ENCODE data around the gene NOTUM. TPM values are rescaled to one million over a fixed set of nuclear protein-coding genes. Genes with fewer than 3 reads are reported as not detected.
A peak's percentile ranks its signal among the peaks of the same experiment; 100 is the strongest.

The NOTUM gene
- total RNA-seq, 1 experiment from 2014 or later, result not detected

DNA sequence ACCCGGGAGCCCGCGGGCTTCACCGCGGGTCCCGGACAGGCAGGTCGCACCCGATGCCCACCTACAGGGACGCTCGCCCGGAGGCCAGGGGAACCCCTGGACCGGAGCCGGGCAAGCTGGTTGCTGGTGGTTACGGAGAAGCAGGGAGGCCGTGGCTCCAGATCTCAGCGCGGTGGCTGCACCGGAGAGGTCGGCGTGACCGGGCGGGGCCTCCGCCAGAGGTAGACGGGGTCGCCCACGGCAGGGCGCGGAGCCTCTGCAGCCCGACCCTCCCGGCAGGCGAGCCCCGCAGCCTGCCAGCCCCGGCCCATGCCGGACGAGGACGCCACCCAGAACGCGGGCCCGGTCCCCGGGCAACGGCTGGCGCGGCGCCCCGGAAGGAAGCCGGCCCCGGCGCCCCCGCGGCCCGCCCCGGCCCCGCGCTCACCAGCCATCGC, 50.1 kb downstream of the NOTUM start:
- H3K36me3 Mint-ChIP-seq (ENCODE audit: insufficient read depth, unreplicated experiment), result peaks cover 63% of the 10 kb centered on the region
- CTCF ChIA-PET, result interaction anchor here (0.6 to 1.0 kb wide), 2 partner anchors 17 to 89 kb away, joined by 3 read pairs; partner anchors contain the start of gene MAFG
- H3K4me1 Mint-ChIP-seq (ENCODE audit: low read depth, unreplicated experiment), result peaks cover 30% of the 10 kb centered on the region
- no peak for TF ChIP-seq CTCF (IDR thresholded peaks at IDR 0.05; ENCODE audit: unreplicated experiment)
- H3K4me3 Mint-ChIP-seq (ENCODE audit: low read depth, unreplicated experiment), result peak overlapping the region; percentile 78
- no peaks in the 10 kb centered on the region for H3K27me3 Mint-ChIP-seq (ENCODE audit: unreplicated experiment)
- BruUV-seq (replicated peaks), result no TSS peak
- H3K9me3 Mint-ChIP-seq (ENCODE audit: low read depth, unreplicated experiment), result no peaks in the 10 kb centered on the region
- no peak for DNase-seq
- no peak overlapping the region for H3K27ac Mint-ChIP-seq (ENCODE audit: unreplicated experiment)
- intact Hi-C loops (cut with micrococcal nuclease; ENCODE audit: unreplicated experiment), result no loop called here

DNA sequence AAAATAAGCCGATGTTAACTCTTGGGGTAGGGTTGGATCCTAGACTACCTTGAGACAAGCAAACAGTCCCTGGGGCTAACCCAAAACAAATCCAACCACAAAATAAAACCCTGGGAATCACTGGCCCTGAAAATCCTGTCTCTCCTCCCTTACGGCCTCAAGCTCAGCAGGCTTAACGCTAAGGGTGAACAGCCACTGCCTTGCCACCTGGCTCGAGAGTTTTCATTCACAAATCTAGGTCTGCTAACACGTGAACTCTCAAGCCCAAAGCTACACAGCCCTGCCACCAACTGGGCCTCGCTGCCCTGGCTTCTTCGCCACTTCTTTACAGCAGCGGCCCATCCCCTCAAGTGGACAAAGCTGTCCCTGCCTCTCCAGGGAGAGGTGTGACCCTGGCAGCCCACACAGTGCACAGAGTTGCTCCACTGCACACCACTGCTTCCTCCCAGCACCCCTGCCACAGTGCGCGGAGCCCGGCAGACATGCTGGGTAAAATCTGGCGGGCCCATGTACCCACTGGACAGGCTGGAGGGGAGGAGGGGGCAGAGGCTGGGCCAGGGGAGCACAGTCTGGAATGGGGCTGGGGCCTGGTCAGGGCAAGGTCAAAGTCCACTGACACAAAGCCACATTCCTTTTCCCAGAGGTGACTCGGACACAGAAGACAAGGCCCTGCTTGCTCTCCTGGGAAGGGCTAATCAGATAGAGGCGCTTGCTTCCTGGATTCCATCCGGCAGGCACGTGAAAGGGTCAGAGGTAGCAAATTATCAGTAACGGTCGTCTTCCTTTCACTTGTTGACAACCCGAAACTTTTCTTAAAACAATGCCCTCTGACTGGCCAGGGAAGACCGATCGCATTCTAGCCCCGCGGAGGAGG, 50.8 kb downstream of the NOTUM start:
- TF ChIP-seq CTCF (IDR thresholded peaks at IDR 0.05; ENCODE audit: unreplicated experiment), result no peak
- TSS peak; percentile 7 for BruUV-seq (replicated peaks)
- no peak for DNase-seq
- H3K4me1 Mint-ChIP-seq (ENCODE audit: low read depth, unreplicated experiment), result peaks cover 28% of the 10 kb centered on the region
- peaks cover 58% of the 10 kb centered on the region for H3K36me3 Mint-ChIP-seq (ENCODE audit: insufficient read depth, unreplicated experiment)
- no peaks in the 10 kb centered on the region for H3K9me3 Mint-ChIP-seq (ENCODE audit: low read depth, unreplicated experiment)
- no peaks in the 10 kb centered on the region for H3K27me3 Mint-ChIP-seq (ENCODE audit: unreplicated experiment)
- H3K4me3 Mint-ChIP-seq (ENCODE audit: low read depth, unreplicated experiment), result peak overlapping the region; percentile 78
- intact Hi-C loops (cut with micrococcal nuclease; ENCODE audit: unreplicated experiment), result no loop called here
- no peak overlapping the region for H3K27ac Mint-ChIP-seq (ENCODE audit: unreplicated experiment)
- CTCF ChIA-PET, result interaction anchor here (0.6 kb wide), 1 partner anchor 17 kb away, joined by 3 read pairs; the partner anchor contains the start of gene MAFG

DNA sequence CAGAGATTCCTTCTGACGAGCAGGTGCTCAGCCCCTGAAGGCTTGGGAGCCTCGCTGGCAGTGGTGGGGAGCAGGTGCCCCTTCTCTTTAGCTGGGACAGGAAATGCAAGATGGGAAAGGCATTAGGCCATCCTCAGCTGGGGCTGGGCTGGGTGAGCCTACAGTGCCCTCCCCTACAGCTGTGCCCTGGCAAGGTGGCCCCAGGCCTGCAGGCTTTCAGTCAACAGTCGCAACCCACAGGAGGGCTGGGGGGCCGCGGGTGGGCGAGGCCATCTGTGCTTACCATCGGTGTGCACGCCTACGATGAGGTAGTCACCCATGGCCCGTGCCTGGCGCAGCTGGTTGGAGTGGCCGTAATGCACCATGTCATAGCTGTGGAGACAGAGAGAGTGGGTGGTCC, 51.8 kb downstream of the NOTUM start:
- Mint-ChIP-seq H3K27ac (ENCODE audit: unreplicated experiment) (no peak overlapping the region), H3K4me1 (ENCODE audit: low read depth, unreplicated experiment) (peaks cover 28% of the 10 kb centered on the region), H3K9me3 (ENCODE audit: low read depth, unreplicated experiment) (no peaks in the 10 kb centered on the region), H3K27me3 (ENCODE audit: unreplicated experiment) (no peaks in the 10 kb centered on the region), H3K4me3 (ENCODE audit: low read depth, unreplicated experiment) (peak overlapping the region; percentile 78), H3K36me3 (ENCODE audit: insufficient read depth, unreplicated experiment) (peaks cover 48% of the 10 kb centered on the region)
- CTCF ChIA-PET, result no interaction called here
- no TSS peak for BruUV-seq (replicated peaks)
- DNase-seq, result no peak
- intact Hi-C loops (cut with micrococcal nuclease; ENCODE audit: unreplicated experiment), result no loop called here
- no peak for TF ChIP-seq CTCF (IDR thresholded peaks at IDR 0.05; ENCODE audit: unreplicated experiment)

- intact Hi-C loops (cut with micrococcal nuclease; ENCODE audit: unreplicated experiment), result no loop called here
- Mint-ChIP-seq H3K4me3 (ENCODE audit: low read depth, unreplicated experiment) (no peak overlapping the region), H3K27ac (ENCODE audit: unreplicated experiment) (no peak overlapping the region), H3K36me3 (ENCODE audit: insufficient read depth, unreplicated experiment) (peaks cover 50% of the 10 kb centered on the region), H3K9me3 (ENCODE audit: low read depth, unreplicated experiment) (no peaks in the 10 kb centered on the region), H3K27me3 (ENCODE audit: unreplicated experiment) (no peaks in the 10 kb centered on the region), H3K4me1 (ENCODE audit: low read depth, unreplicated experiment) (peaks cover 28% of the 10 kb centered on the region)
- no TSS peak for BruUV-seq (replicated peaks)
- TF ChIP-seq CTCF (IDR thresholded peaks at IDR 0.05; ENCODE audit: unreplicated experiment), result no peak
- DNase-seq, result no peak
- CTCF ChIA-PET, result no interaction called here
Measured at GRCh38 chr17:81908793-81909192, 52.2 kb downstream of the NOTUM start.
